GM12801 (cell line): Measurements from ENCODE around the gene RICTOR.

ENCODE experiments used
- TF ChIP-seq, protein P1 (sequence below): IDR thresholded peaks from one replicate; pipeline ENCODE4 v1.5.1; 2011; ENCODE audit warnings: control low read depth; ENCODE audit not compliant: insufficient read length; ENCODE audit errors: extremely low read depth

Gene RICTOR

DNA sequence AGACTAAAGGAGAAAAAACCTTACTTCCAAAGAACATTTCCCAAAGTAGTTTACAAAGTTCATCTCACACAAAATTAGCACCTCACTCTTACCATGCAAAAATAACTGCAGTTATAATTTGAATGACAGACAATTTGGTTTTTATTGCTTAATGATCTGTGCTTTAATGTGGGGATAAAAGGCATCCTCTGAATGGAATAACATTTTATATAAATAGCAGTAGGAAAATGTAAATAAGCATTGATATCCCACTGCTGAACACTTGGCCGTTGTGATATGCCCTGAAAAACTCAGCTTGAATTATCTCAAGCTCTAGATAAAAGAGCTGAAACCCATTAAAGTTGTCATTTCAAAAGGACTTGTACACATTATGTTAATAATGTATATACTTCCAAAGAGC lies 135.2 kb downstream of the RICTOR start:
- TF ChIP-seq, protein P1, sequence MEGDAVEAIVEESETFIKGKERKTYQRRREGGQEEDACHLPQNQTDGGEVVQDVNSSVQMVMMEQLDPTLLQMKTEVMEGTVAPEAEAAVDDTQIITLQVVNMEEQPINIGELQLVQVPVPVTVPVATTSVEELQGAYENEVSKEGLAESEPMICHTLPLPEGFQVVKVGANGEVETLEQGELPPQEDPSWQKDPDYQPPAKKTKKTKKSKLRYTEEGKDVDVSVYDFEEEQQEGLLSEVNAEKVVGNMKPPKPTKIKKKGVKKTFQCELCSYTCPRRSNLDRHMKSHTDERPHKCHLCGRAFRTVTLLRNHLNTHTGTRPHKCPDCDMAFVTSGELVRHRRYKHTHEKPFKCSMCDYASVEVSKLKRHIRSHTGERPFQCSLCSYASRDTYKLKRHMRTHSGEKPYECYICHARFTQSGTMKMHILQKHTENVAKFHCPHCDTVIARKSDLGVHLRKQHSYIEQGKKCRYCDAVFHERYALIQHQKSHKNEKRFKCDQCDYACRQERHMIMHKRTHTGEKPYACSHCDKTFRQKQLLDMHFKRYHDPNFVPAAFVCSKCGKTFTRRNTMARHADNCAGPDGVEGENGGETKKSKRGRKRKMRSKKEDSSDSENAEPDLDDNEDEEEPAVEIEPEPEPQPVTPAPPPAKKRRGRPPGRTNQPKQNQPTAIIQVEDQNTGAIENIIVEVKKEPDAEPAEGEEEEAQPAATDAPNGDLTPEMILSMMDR, result no peak

DNA sequence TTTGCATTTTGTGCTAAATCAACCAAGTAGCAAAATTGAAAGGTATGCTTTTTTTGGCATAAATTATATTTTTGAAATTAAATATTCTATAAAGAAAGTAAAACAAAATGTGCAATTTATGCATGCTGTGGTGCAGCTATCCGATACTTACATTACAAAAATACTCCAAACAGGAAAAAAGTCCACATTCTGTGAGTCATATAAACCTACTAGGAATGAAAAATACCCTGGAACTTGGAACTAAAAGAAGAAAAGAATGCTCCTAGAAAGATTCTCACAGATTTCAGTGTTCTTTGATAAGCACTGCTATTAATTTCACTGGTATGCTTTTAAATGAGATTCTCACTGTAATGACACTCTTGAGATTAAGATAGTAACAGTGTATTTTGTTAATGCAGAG lies 135.8 kb downstream of the RICTOR start:
- TF ChIP-seq, protein P1, result no peak

DNA sequence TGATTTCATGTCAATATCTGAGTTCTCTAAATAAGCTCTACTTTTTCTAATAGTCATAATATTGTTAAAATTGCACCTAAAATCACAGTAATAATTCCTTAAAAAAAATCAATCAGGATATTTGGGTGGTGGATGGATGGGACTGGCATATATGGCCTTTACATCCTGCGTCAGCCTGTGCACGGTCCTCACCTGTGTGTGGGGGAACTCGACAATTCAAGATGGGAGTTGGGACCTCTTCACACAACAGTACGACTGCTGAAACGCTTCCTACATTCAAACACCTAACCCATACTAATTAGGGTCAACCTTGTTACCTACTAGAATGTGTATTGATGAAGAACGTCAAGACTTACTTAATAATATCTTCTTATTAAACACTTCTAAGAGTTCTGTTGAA lies 137.9 kb downstream of the RICTOR start:
- TF ChIP-seq, protein P1, result no peak

DNA sequence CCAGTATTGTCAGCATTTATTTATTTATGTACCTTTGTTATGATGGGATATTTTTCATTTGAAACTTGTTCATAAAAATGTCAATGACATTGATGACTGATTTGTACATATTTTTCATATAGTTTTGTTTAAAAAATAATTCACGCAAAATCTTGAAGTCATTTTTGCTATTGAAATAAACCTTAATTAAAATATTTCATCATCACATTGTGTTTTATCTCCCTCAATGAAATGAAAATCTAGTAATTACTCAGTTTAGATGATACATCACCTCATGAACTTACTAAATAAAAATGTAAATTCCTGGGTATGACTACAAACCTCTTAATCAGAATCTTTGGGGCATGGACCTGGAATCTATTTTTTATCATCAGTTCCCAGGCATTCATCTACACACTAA lies 138.8 kb downstream of the RICTOR start:
- TF ChIP-seq, protein P1, result no peak

DNA sequence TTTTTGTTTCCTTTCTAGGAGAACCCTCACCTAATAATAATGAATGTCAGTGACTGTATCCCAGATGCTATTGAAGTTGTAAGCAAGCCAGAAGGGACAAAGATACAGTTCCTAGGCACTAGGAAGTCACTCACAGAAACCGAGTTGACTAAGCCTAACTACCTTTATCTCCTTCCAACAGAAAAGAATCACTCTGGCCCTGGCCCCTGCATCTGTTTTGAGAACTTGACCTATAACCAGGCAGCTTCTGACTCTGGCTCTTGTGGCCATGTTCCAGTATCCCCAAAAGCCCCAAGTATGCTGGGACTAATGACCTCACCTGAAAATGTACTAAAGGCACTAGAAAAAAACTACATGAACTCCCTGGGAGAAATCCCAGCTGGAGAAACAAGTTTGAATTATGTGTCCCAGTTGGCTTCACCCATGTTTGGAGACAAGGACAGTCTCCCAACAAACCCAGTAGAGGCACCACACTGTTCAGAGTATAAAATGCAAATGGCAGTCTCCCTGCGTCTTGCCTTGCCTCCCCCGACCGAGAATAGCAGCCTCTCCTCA lies 141.3 kb downstream of the RICTOR start:
- TF ChIP-seq, protein P1, result no peak

DNA sequence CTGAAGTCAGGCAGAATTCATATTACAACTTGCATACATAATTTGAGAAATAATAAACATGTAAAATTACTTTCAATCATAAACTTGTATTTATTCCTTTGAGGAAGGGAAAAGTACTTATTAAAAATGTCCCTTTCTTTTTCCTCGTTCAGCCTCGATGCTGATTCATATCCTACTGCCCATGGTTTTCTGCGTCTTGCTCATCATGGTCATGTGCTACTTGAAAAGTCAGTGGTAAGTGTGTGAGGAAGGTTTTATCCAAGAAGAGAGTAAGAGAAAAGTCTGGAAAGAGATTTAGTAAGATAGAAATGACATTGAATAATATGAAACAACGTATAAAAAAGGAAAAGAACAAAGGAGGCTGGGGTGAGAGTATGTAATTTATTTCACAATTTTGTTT lies 142.5 kb downstream of the RICTOR start:
- TF ChIP-seq, protein P1, result no peak

DNA sequence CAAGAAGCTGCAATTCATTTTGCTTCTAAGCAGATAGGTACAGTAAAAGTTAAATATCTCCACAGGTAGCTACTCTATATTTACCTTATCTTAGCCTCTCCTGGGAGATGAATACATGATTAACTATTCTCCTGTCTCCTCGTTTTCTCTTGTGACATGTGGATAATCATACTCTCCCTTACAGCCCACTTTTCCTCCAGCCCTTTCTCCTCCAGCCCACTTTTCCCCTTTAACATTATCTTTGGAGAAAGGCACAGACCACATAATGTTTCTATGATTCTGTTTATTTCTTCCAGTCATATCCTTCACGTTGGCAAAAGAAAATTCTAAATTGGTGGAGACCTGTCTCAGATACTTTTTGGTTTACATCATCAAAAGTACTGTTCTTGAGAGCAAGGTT lies 144.4 kb downstream of the RICTOR start:
- TF ChIP-seq, protein P1, result no peak
